T-helper 2 cell (primary cell): ENCODE measurements around the gene BCCIP.

Source experiments
- DNase-seq, 5 experiments: peaks; one replicate each; pipeline versions ENCODE4 v3.0.0 to v3.0.0-alpha.2; 2012 to 2022
- total RNA-seq, 2 donors: gene quantifications; one replicate each; lab custom pipeline; 2026; lab: John Stamatoyannopoulos, UW

BCCIP gene
- 34.0 to 34.4 reads per million in 2 donors for total RNA-seq

GRCh38 chr10:125822878-125823662 is at the start of gene BCCIP, which contains the start of gene UROS:
TSS of gene BCCIP (plus strand) at chr10:125823546. CDS start at chr10:125823558, 12 bp downstream.
TSS of gene UROS (minus strand) at chr10:125823258. CDS start at chr10:125816499, 6,759 bp downstream.
- peak; percentile 79 to 92 (median 89) for DNase-seq

GRCh38 chr10:125773687-125774543 is 49.4 kb upstream of the BCCIP start:
- DNase-seq, result no peak

- DNase-seq, result no peak
Measured at GRCh38 chr10:125774581-125775191, 48.7 kb upstream of the BCCIP start.

GRCh38 chr10:125775491-125776106 is 47.7 kb upstream of the BCCIP start, which contains the start of gene MMP21:
TSS of gene MMP21 (minus strand) at chr10:125775821. CDS start at chr10:125775821, 0 bp downstream.
- DNase-seq, result no peak

GRCh38 chr10:125777806-125778205 is 45.5 kb upstream of the BCCIP start:
- no peak for DNase-seq

- no peak for DNase-seq
Measured at GRCh38 chr10:125778556-125778955, 44.8 kb upstream of the BCCIP start.

- no peak for DNase-seq
Measured at GRCh38 chr10:125779403-125780327, 43.7 kb upstream of the BCCIP start.

- DNase-seq, result no peak
Measured at GRCh38 chr10:125781374-125781773, 42.0 kb upstream of the BCCIP start.

GRCh38 chr10:125782054-125782453 is 41.3 kb upstream of the BCCIP start:
- no peak for DNase-seq

GRCh38 chr10:125782616-125783015 is 40.7 kb upstream of the BCCIP start:
- no peak for DNase-seq

GRCh38 chr10:125783408-125783807 is 39.9 kb upstream of the BCCIP start:
- no peak for DNase-seq

- DNase-seq, result peak in 1 of 5 experiments; percentile 23
Measured at GRCh38 chr10:125783957-125784356, 39.4 kb upstream of the BCCIP start.

- no peak for DNase-seq
Measured at GRCh38 chr10:125785791-125786190, 37.6 kb upstream of the BCCIP start.

GRCh38 chr10:125788156-125789034 is 35.0 kb upstream of the BCCIP start:
- DNase-seq, result peak in 1 of 5 experiments; percentile 27

- peak in 2 of 5 experiments; percentile 8 to 50 for DNase-seq
Measured at GRCh38 chr10:125792342-125793300, 30.7 kb upstream of the BCCIP start.

GRCh38 chr10:125795128-125795527 is 28.2 kb upstream of the BCCIP start:
- no peak for DNase-seq

- DNase-seq, result no peak
Measured at GRCh38 chr10:125795637-125796190, 27.6 kb upstream of the BCCIP start.

- no peak for DNase-seq
Measured at GRCh38 chr10:125797424-125797823, 25.9 kb upstream of the BCCIP start.
